ENCODE measurements around the gene GNB1L. TPM values are rescaled to one million over a fixed set of nuclear protein-coding genes. Genes with fewer than 3 reads are reported as not detected.

The GNB1L gene
- total RNA-seq, 1 donor from 2014 or later: 5.0 TPM

DNA sequence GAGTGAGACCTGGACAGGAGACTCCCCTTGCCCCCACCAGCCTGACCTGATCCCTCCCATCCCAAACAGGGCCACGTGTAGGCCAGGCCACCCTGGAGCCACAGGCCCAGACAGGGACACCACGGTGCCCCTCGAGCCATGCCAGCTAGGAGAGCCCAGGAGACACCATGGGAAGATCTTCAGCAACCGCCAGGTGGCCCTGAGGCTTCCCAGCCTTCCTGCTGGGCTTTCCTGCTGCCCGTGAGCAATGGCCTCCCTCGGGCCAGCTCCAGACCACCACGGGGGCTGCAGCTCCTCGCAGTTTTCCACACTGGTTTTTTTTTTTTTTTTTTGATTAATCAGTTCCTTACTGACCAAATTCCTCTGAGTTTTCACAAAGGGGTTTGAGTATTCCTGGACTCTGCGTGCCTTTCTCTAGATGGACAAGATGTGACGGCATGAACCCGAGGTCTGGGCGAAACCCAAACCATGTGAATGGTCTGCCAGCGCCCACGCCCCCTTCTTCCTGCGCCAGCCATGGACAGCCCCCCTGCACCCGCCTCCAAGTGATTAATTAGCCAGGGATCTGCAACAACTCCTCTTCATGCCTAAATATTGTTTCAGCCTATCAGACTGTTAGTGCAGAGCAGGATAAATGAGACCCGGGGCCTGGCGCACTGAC is 53.2 kb downstream of the GNB1L start:
- no peak for DNase-seq
- Mint-ChIP-seq H3K4me3 (ENCODE audit: unreplicated experiment) (no peak overlapping the region), H3K9me3 (ENCODE audit: unreplicated experiment) (peaks cover 4% of the 10 kb centered on the region), H3K4me1 (ENCODE audit: low read depth, unreplicated experiment) (peaks cover 20% of the 10 kb centered on the region), H3K27me3 (ENCODE audit: unreplicated experiment) (peaks cover 4% of the 10 kb centered on the region), H3K36me3 (ENCODE audit: unreplicated experiment) (no peaks in the 10 kb centered on the region), H3K27ac (ENCODE audit: unreplicated experiment) (no peak overlapping the region)
- TF ChIP-seq, protein P1, sequence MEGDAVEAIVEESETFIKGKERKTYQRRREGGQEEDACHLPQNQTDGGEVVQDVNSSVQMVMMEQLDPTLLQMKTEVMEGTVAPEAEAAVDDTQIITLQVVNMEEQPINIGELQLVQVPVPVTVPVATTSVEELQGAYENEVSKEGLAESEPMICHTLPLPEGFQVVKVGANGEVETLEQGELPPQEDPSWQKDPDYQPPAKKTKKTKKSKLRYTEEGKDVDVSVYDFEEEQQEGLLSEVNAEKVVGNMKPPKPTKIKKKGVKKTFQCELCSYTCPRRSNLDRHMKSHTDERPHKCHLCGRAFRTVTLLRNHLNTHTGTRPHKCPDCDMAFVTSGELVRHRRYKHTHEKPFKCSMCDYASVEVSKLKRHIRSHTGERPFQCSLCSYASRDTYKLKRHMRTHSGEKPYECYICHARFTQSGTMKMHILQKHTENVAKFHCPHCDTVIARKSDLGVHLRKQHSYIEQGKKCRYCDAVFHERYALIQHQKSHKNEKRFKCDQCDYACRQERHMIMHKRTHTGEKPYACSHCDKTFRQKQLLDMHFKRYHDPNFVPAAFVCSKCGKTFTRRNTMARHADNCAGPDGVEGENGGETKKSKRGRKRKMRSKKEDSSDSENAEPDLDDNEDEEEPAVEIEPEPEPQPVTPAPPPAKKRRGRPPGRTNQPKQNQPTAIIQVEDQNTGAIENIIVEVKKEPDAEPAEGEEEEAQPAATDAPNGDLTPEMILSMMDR (IDR thresholded peaks at IDR 0.05; ENCODE audit: partially characterized antibody, unreplicated experiment): no peak

DNA sequence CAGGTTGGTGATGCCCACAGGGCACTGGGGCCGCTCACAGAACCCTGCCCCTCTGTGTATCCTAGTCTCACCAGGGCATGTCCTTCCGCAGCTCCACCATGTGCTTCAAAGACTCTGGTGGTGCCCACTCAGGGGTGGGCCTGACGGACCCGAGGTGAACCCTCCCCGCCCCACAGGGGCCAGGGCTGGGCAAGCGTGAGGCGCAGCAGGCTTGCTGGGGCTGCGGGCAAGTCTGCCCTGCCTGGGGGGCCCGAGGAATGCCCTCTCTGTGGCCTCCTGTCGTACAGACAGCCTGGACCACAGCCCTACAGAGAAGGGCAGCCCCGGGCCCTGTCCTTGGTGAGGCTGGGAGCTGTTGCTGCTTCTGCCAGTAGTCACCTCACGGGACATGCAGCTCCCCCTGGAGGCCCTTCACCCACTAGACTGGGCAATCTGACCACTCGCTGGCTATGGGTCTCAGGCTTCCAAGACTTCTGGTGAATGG is 53.9 kb downstream of the GNB1L start:
- Mint-ChIP-seq H3K4me3 (ENCODE audit: unreplicated experiment) (no peak overlapping the region), H3K9me3 (ENCODE audit: unreplicated experiment) (peaks cover 4% of the 10 kb centered on the region), H3K27me3 (ENCODE audit: unreplicated experiment) (peaks cover 4% of the 10 kb centered on the region), H3K36me3 (ENCODE audit: unreplicated experiment) (no peaks in the 10 kb centered on the region), H3K27ac (ENCODE audit: unreplicated experiment) (no peak overlapping the region), H3K4me1 (ENCODE audit: low read depth, unreplicated experiment) (peaks cover 22% of the 10 kb centered on the region)
- TF ChIP-seq, protein P1 (IDR thresholded peaks at IDR 0.05; ENCODE audit: partially characterized antibody, unreplicated experiment): no peak
- DNase-seq: peak; percentile 12

DNA sequence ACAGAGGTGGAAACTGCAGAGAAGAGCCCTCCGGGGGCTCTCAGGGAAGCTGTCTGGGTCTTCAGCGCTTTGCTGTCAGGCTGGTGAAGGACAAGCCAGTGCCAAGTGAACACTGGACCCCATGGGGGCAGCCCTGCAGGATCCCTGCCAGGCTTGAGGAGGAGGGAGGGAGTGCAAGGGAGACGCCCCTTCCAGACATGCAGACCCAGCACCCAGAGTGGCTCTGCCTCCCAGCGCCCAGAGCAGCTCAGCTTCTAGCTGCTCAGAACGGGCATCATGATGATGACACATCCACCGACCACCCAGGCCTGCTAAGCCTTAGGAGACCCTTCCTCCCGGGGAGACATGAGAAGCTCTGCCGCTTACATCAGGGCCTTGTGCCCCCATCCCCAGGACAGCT is 54.4 kb downstream of the GNB1L start:
- H3K27me3 Mint-ChIP-seq (ENCODE audit: unreplicated experiment): peaks cover 4% of the 10 kb centered on the region
- TF ChIP-seq, protein P1 (IDR thresholded peaks at IDR 0.05; ENCODE audit: partially characterized antibody, unreplicated experiment): no peak
- H3K9me3 Mint-ChIP-seq (ENCODE audit: unreplicated experiment): peaks cover 5% of the 10 kb centered on the region
- H3K4me1 Mint-ChIP-seq (ENCODE audit: low read depth, unreplicated experiment): peaks cover 22% of the 10 kb centered on the region
- H3K4me3 Mint-ChIP-seq (ENCODE audit: unreplicated experiment): no peak overlapping the region
- no peak for DNase-seq
- no peaks in the 10 kb centered on the region for H3K36me3 Mint-ChIP-seq (ENCODE audit: unreplicated experiment)
- no peak overlapping the region for H3K27ac Mint-ChIP-seq (ENCODE audit: unreplicated experiment)

DNA sequence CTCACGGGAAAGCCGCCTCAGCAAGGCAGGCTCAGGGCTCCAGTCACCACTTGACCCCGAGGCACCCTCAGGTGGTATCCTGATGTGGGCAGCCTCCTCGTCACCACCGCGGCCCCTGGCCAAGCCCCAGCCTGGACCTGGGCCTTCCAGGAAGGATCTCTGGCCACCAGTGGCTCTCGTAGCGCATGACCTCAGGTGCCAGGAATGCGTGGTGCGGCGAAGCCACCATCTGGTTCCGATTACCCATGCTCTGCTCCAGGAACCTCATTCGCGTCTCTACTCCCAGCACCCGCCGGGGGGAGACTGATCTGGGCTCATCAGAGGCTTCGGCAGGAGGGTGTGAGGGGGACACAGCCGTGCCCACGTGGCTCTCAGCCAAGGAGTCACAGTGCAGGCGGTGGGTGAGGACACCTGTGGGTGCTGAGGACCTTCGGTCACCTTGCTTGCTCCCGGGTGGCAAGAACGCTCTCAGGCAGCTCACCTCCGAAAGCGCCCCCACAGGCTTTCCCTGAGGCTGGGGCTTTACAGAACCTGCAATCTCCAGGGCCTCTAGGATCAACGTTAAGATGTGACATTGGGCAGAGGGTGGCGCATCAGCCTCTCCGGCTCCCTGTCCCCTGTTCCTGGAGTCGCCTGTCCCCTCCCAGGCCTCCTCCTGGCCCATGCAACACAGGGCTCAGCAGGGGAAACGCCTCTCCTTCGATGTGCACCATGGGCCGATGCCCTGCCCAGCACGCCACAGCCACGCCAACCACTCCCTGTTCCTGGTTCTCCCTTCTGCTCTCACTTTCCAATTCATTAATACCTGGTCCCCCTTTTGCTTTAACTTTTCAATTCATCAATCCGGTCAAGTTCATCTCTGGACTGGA is 55.1 kb downstream of the GNB1L start:
- H3K36me3 Mint-ChIP-seq (ENCODE audit: unreplicated experiment): peaks cover 1% of the 10 kb centered on the region
- H3K27ac Mint-ChIP-seq (ENCODE audit: unreplicated experiment): no peak overlapping the region
- H3K9me3 Mint-ChIP-seq (ENCODE audit: unreplicated experiment): peaks cover 5% of the 10 kb centered on the region
- H3K4me3 Mint-ChIP-seq (ENCODE audit: unreplicated experiment): no peak overlapping the region
- TF ChIP-seq, protein P1 (IDR thresholded peaks at IDR 0.05; ENCODE audit: partially characterized antibody, unreplicated experiment): no peak
- H3K27me3 Mint-ChIP-seq (ENCODE audit: unreplicated experiment): peaks cover 4% of the 10 kb centered on the region
- peak; percentile 17 for DNase-seq
- peaks cover 22% of the 10 kb centered on the region for H3K4me1 Mint-ChIP-seq (ENCODE audit: low read depth, unreplicated experiment)
